NCI-H748 (cell line): Measurements from ENCODE around the gene ASB18.

Experiments used
- DNase-seq: peaks from one replicate; lab custom pipeline; 2025; ENCODE audit not compliant: unreplicated experiment; lab: John Stamatoyannopoulos, UW

ASB18 gene

GRCh38 chr2:236164925-236165841 lies 99.0 kb downstream of the ASB18 start:
- DNase-seq: no peak

GRCh38 chr2:236164201-236164924 lies 99.8 kb downstream of the ASB18 start:
- DNase-seq: peak; percentile 69

DNA sequence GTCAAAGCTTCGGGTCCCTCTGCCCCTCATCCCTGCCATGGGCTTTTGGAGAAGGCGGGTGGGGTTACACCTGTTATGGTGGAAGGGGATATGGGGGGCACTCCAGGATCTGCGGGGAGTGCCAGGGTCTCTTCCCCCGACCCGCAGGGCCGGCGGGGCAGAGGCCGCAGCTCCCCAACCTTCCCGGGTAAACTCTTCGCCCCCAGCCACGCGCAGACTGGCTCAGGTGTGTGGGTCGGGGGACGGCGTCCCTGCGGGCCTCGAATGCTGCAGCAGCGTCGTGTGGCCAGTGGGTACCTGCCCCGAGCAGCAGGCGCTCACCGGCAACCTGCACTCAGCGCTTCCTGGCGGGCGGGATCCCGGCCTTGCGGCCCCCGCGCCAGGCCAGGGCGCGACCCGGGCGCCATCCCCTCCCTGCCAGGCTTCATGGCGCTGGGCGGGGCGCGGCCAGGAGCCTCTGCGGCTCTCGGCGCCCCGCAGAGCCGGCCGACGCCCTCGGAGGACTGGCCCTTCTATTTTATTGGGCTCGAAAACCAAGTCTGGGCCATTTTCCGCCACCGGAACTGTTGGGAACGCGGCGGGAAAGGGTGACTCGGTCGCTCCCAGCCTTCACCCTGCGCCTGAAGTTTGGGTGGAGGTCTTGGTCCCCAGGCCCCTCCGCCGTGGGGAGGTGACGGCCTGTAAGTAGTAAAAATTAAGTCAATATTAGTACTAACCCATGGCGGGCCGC lies 100.6 kb downstream of the ASB18 start:
- peak; percentile 59 for DNase-seq

GRCh38 chr2:236162882-236163470 lies 101.2 kb downstream of the ASB18 start:
- DNase-seq: no peak

- DNase-seq: no peak
Measured at GRCh38 chr2:236162031-236162845, 102.0 kb downstream of the ASB18 start.

- DNase-seq: no peak
Measured at GRCh38 chr2:236161531-236161930, 102.7 kb downstream of the ASB18 start.

DNA sequence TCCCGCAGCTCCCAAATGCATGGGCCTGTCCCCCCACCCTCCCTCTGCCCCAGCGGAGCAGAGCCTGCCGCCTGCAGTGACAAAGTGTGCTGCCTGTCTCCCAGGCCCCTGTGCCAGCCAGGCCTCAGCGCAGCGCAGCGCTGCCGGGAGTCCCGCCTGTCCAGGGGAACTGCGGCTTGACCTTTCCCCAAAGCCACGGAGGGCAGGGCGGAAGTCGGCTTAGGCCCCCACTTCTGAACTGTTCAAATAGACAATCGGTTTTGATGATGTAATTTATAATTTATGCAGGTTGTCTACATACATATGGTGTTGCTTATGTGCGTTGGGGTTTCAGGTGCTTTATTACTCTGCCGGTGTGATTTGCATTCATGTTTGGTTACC lies 103.1 kb downstream of the ASB18 start:
- no peak for DNase-seq

- no peak for DNase-seq
Measured at GRCh38 chr2:236160366-236161081, 103.7 kb downstream of the ASB18 start.

- DNase-seq: no peak
Measured at GRCh38 chr2:236159778-236160170, 104.4 kb downstream of the ASB18 start.

DNA sequence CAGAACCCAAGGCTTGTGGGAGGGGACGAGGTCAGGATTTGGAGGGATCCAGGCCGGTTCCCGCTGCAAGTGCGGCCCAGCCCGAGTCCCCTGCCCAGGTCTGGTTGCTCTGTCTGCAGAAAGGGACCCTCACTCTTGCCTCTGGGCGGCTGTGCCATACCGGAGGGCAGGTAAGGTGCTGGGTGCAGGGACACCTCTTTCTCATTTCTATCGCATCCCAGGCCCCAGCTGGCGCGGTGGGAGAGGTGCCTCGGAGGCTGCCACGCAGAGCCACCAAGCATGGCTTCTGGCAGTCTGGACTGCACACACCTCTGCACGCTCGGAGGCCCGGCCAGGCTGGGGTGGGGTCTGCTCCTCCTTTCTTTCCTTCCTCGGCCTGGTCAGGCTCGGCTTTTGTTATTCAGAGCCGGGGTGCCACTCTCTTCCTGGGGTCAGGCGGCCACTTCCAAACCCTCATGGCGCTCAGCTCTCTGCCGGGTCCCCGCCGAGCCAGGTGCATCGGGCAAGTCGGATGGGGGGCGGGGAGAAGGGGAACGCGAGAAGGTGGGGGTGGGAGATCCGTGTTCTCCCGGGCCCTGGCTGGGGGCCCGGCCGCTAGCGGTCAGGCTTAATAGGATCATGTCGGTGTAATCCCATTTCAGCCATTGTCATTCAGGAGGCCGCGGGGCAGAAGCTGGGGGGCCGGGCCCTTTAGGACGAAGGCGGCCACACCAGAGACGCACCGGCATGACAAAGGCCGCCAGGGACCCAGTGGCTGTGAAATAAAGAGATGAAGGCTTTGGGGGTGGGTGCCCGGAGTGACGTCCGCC lies 105.0 kb downstream of the ASB18 start:
- DNase-seq: no peak

DNA sequence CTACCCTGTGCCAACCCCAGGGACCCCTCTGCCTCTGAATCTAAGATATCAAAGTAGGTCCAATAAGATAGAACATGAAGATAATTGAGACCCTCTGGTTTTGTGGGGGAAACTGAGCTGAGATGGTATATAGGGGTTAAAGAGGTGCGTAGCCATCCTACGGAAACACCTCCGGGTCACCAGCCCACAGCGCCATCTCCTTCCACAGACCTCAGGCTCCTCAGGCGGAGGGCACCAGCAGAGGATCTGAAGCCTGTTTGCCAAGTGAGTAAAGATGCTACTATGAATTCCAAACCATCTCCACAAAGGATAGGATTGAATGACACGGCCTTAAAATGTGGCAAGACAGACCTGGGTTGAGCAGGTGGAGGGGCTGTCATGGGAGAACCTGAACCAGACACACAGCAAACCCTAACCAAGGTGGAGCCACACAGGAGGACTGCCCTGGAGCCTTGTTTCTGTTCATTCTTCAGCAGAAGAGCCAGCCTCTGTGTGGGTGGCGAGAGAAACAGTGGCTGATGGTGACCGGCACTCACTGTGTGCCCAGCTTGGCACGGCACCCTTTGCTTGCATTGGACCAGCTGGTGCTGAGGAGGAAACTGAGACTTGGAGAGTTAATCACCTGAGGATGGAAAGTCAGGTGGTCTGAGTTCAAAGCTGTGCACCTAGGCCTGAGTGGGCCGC lies 106.2 kb downstream of the ASB18 start:
- DNase-seq: no peak

GRCh38 chr2:236157366-236157765 lies 106.8 kb downstream of the ASB18 start:
- no peak for DNase-seq

GRCh38 chr2:236156860-236157194 lies 107.4 kb downstream of the ASB18 start:
- no peak for DNase-seq

DNA sequence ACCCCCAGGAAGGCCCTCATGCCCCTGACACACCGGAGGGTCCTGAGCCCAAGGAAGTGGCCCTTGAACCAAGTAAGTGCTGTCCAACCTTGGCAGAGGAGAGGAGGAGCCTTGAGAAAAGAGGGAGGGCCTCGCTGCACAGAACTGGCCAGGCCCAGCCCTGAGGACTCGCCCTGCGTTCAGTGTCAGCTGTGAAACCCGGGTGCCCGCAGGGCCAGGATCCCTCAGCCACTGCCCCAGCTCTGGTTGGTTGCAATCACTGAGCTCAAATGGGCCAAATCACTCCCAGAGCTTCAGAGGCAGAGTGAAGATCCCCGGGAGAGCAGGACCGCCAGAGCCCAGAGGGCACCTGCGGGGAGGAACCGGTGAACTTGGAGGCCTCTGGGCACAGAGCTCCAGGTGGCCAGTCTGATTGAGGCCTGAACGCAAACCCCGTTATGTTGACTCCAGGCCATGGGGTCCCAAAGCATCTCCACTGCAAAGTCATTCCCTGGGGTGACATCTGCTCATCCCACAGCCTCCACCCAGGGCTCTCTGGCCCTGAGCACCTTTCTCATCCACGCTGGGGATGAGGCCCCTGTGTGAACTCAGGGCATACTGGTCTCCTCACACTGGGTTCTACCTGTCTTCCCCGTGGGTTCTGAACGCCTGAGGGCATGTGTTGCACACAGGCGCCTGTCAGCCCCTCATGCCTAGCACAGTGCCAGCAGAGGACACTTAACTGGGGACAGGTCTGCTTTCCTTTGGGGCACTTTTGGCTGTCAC lies 107.9 kb downstream of the ASB18 start:
- no peak for DNase-seq

DNA sequence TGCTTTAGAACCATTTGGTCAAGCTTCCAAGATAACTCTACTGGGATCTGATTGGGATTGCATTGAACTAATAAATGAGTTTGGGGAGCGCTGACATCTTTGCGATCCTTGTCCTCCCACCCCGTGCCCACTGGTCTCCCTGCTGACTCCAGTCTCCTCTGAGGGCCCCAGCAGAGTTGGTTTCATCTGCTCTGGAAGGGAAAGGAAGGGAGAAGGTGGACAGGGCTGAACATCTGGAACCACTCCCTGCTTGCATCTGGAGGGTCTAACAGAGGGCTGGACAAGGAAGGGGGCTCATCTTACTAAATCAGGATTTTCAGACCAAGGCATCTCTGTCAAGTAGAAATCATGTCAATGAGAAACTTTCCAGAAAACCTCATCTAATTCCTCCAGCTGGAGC lies 108.8 kb downstream of the ASB18 start:
- no peak for DNase-seq

DNA sequence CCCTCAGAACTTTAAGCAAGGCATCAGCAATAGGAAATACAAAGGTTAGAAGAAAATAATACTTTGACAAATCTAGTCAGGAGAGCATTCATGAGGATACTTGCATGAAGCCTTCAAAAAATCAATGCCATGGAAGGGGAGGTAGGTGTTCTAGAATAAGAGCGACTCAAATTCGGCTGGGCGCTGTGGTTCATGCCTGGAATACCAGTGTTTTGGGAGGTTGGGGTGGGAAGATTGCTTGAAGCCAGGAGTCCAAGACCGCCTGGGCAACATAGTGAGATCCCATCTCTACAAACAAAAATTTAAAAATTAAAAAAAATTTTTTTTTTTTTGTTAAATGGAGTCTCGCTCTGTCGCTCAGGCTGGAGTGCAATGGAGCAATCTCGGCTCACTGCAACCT lies 117.8 kb downstream of the ASB18 start:
- no peak for DNase-seq

DNA sequence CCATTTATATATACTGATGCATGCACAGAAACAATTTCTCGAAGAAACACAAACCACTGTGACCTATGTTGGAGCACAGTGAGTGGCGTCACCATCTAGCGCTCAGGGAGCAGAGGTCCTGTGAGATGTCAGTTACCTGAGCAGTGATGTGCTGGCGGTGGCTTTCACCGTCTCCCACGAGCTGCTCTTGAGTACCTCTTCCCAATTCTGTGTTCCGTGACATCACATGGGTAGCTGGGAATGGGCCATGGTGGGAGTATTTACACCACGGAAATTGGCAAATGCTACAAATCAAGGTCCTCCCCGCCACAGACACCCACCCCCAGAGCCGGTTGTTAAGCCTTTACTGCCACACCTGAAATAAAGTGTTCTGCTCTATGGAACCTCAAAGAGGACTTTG lies 120.4 kb downstream of the ASB18 start:
- DNase-seq: no peak
